ENCODE results near the gene GALNT10.
A peak's percentile ranks its signal among the peaks of the same experiment; 100 is the strongest.

GALNT10 gene

GRCh38 chr5:154388842-154389241, 198.3 kb downstream of the GALNT10 start:
- no peak for DNase-seq

GRCh38 chr5:154390096-154390495, 199.6 kb downstream of the GALNT10 start:
- no peak for DNase-seq

GRCh38 chr5:154390746-154391359, 200.3 kb downstream of the GALNT10 start:
- DNase-seq: no peak

GRCh38 chr5:154391788-154392187, 201.3 kb downstream of the GALNT10 start:
- DNase-seq: no peak

GRCh38 chr5:154393850-154394249, 203.3 kb downstream of the GALNT10 start:
- DNase-seq: no peak

- no peak for DNase-seq
These were observed 203.8 kb downstream of the GALNT10 start for GRCh38 chr5:154394307-154394706.

- no peak for DNase-seq
These were observed 205.0 kb downstream of the GALNT10 start for GRCh38 chr5:154395407-154396106.

GRCh38 chr5:154396128-154396527, 205.6 kb downstream of the GALNT10 start:
- DNase-seq: no peak

GRCh38 chr5:154397652-154398406, 207.3 kb downstream of the GALNT10 start:
- no peak for DNase-seq

- DNase-seq: no peak
These were observed 210.1 kb downstream of the GALNT10 start for GRCh38 chr5:154400678-154401077.

GRCh38 chr5:154401355-154401754, 210.8 kb downstream of the GALNT10 start:
- no peak for DNase-seq

GRCh38 chr5:154401931-154402330, 211.4 kb downstream of the GALNT10 start:
- no peak for DNase-seq

GRCh38 chr5:154402611-154403010, 212.1 kb downstream of the GALNT10 start:
- no peak for DNase-seq

- no peak for DNase-seq
These were observed 212.7 kb downstream of the GALNT10 start for GRCh38 chr5:154403234-154403633.

GRCh38 chr5:154403776-154404387, 213.3 kb downstream of the GALNT10 start:
- no peak for DNase-seq

GRCh38 chr5:154405078-154405792, 214.7 kb downstream of the GALNT10 start:
- peak; percentile 88 for DNase-seq

GRCh38 chr5:154406231-154406630, 215.7 kb downstream of the GALNT10 start:
- DNase-seq: no peak

- no peak for DNase-seq
These were observed 216.3 kb downstream of the GALNT10 start for GRCh38 chr5:154406826-154407225.

- DNase-seq: no peak
These were observed 218.3 kb downstream of the GALNT10 start for GRCh38 chr5:154408811-154409210.

- DNase-seq: no peak
These were observed 218.8 kb downstream of the GALNT10 start for GRCh38 chr5:154409230-154409840.

GRCh38 chr5:154410008-154410407, 219.5 kb downstream of the GALNT10 start:
- DNase-seq: no peak

- no peak for DNase-seq
These were observed 220.3 kb downstream of the GALNT10 start for GRCh38 chr5:154410786-154411185.

All from right hindlimb (tissue), 1 donor.